SU-DHL-6 (cell line): ENCODE measurements around the gene CSHL1.

Experiments
- H2AFZ ChIP-seq: fragments of 200-600 bp; sonication (generic); 2 replicates; pipeline ENCODE4 v1.6.1; 2014; ENCODE audit warnings: low read depth, mild to moderate bottlenecking, moderate library complexity, mixed read lengths, antibody characterized with exemption, low read length; ENCODE audit not compliant: severe bottlenecking
- H3F3A ChIP-seq: fragments of 200-600 bp; shearing (Covaris generic); 2 replicates; pipeline ENCODE4 v1.6.0; 2016; ENCODE audit warnings: antibody characterized with exemption, mild to moderate bottlenecking; ENCODE audit not compliant: insufficient read depth
- H3K27ac ChIP-seq: fragments of 200-600 bp; sonication (generic); 2 replicates; pipeline ENCODE4 v1.5.1; 2016; ENCODE audit warnings: low read depth, mild to moderate bottlenecking, low read length, moderate library complexity, mixed read lengths
- H3K27me3 ChIP-seq: fragments of 200-600 bp; sonication (generic), shearing (Covaris generic); 2 replicates; pipeline ENCODE4 v1.6.0; 2014; ENCODE audit warnings: mild to moderate bottlenecking, low read length
- H3K36me3 ChIP-seq: fragments of 200-600 bp; sonication (generic); 2 replicates; pipeline ENCODE4 v1.6.1; 2014; ENCODE audit warnings: mild to moderate bottlenecking, low read length, mixed read lengths
- H3K4me2 ChIP-seq: fragments of 300-600, 200-600 bp; shearing (Covaris generic), sonication (generic); 2 replicates; pipeline ENCODE4 v1.6.0; 2014; ENCODE audit warnings: low read length, low read depth, mild to moderate bottlenecking; ENCODE audit not compliant: poor library complexity, severe bottlenecking
- H3K4me3 ChIP-seq: fragments of 200-600 bp; sonication (generic); 2 replicates; pipeline ENCODE4 v1.5.1; 2014; ENCODE audit warnings: antibody characterized with exemption, low read length, mild to moderate bottlenecking, mixed read lengths; ENCODE audit not compliant: insufficient read depth, poor library complexity, severe bottlenecking
- H3K79me2 ChIP-seq: fragments of 200-600 bp; sonication (generic); 2 replicates; pipeline ENCODE4 v1.6.1; 2014; ENCODE audit warnings: mild to moderate bottlenecking, low read length, moderate library complexity; ENCODE audit not compliant: insufficient read depth
- H3K9ac ChIP-seq: fragments of 200-600 bp; sonication (generic); 2 replicates; pipeline ENCODE4 v1.7.0; 2014; ENCODE audit warnings: mild to moderate bottlenecking, low read length
- H3K9me2 ChIP-seq: fragments of 200-600 bp; sonication (generic); replicated peaks from 2 replicates; pipeline ENCODE4 v1.6.1; 2014; ENCODE audit warnings: low read length; ENCODE audit not compliant: insufficient read depth
- H3K9me3 ChIP-seq: fragments of 200-600 bp; sonication (generic); 2 replicates; pipeline ENCODE4 v1.6.1; 2014; ENCODE audit warnings: low read length, mixed read lengths; ENCODE audit not compliant: insufficient read depth
- H4K20me1 ChIP-seq: fragments of 200-600 bp; sonication (generic); 2 replicates; pipeline ENCODE4 v1.6.1; 2014; ENCODE audit warnings: low read depth, mild to moderate bottlenecking, antibody characterized with exemption, low read length, moderate library complexity, mixed read lengths
- EZH2phosphoT487 ChIP-seq: fragments of 200-600 bp; sonication (generic), shearing (Covaris generic); conservative IDR thresholded peaks from 2 replicates; pipeline ENCODE4 v1.6.1; 2018; ENCODE audit warnings: mild to moderate bottlenecking, antibody characterized with exemption, low read length, moderate library complexity, mixed read lengths
- TF ChIP-seq, protein P1 (sequence below): fragments of 200-600 bp; sonication (generic); IDR thresholded peaks from one replicate; pipeline ENCODE4 v1.5.1; 2017; ENCODE audit warnings: antibody characterized with exemption, mild to moderate bottlenecking, low read length, moderate library complexity; ENCODE audit not compliant: insufficient read depth, poor library complexity, severe bottlenecking

CSHL1 gene

DNA sequence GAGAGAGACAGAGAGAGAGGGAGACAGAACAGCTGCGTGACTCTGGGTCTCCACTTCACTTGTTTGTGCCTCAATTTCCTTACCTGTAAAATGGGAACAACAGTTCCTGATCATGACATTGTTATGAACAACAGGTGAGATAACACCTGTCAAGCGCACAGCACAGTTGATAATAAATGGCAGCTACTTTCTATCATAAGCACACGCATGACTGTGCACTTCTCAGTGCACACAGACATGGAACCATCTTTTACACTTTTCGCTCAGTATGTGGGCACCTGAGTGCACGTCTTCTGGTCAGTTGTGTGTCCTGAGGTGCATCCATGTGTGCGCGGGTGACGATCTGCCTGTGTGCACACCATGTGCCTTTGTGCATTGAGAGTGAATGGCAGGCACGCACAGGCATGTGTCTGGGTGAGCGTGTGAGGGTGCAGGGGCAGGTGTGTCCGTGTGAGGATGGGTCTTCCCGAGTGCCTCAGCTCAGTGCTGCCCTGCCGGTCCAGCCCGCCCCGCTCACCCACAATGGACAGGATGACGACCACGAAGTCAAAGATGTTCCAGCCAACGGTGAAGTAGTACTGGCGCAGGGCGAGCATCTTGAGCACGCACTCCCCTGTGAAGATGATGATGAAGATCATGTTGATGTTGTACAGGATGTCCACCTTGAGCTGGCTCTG, 31.4 kb upstream of the CSHL1 start:
- H3F3A ChIP-seq, result peaks cover 3% of the 10 kb centered on the region
- no peak overlapping the region for H3K9ac ChIP-seq
- no peaks in the 10 kb centered on the region for H3K27me3 ChIP-seq
- H3K79me2 ChIP-seq, result no peaks in the 10 kb centered on the region
- no peaks in the 10 kb centered on the region for H3K36me3 ChIP-seq
- H3K4me3 ChIP-seq, result no peak overlapping the region
- H3K9me2 ChIP-seq, result no peaks in the 10 kb centered on the region
- no peak overlapping the region for H3K4me2 ChIP-seq
- H3K9me3 ChIP-seq, result no peaks in the 10 kb centered on the region
- H2AFZ ChIP-seq, result no peak overlapping the region
- TF ChIP-seq, protein P1, sequence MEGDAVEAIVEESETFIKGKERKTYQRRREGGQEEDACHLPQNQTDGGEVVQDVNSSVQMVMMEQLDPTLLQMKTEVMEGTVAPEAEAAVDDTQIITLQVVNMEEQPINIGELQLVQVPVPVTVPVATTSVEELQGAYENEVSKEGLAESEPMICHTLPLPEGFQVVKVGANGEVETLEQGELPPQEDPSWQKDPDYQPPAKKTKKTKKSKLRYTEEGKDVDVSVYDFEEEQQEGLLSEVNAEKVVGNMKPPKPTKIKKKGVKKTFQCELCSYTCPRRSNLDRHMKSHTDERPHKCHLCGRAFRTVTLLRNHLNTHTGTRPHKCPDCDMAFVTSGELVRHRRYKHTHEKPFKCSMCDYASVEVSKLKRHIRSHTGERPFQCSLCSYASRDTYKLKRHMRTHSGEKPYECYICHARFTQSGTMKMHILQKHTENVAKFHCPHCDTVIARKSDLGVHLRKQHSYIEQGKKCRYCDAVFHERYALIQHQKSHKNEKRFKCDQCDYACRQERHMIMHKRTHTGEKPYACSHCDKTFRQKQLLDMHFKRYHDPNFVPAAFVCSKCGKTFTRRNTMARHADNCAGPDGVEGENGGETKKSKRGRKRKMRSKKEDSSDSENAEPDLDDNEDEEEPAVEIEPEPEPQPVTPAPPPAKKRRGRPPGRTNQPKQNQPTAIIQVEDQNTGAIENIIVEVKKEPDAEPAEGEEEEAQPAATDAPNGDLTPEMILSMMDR, result no peak
- TF ChIP-seq EZH2phosphoT487, result no peak
- H4K20me1 ChIP-seq, result no peaks in the 10 kb centered on the region
- no peak overlapping the region for H3K27ac ChIP-seq

GRCh38 chr17:63941751-63942150, 30.7 kb upstream of the CSHL1 start:
- Histone ChIP-seq H3K4me3 (no peak overlapping the region), H2AFZ (no peak overlapping the region), H3K27me3 (no peaks in the 10 kb centered on the region), H3K79me2 (no peaks in the 10 kb centered on the region), H3F3A (peaks cover 7% of the 10 kb centered on the region), H3K9me3 (no peaks in the 10 kb centered on the region), H3K9ac (no peak overlapping the region), H3K36me3 (no peaks in the 10 kb centered on the region), H3K4me2 (no peak overlapping the region), H3K27ac (no peak overlapping the region), H3K9me2 (no peaks in the 10 kb centered on the region), H4K20me1 (no peaks in the 10 kb centered on the region)
- TF ChIP-seq, protein P1, result no peak

DNA sequence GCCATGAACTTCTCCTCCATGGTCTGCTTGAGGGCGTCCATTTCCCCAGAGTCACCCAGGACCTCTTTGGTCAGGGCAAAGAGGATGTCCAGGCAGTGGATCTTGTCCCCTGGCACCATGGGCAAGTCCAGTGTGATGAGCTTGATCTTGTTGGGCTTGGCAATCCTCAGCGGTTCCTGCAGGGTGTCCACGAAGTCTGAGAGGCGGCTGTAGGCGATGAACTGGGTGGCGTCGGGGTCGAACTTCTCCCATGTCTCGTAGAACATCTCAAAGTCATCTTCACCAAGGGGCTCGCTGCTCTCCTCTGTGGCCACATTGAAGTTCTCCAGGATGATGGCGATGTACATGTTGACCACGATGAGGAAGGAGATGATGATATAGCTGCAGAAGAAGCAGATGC, 30.1 kb upstream of the CSHL1 start:
- no peaks in the 10 kb centered on the region for H4K20me1 ChIP-seq
- no peaks in the 10 kb centered on the region for H3K9me3 ChIP-seq
- no peaks in the 10 kb centered on the region for H3K36me3 ChIP-seq
- no peak overlapping the region for H3K9ac ChIP-seq
- H3F3A ChIP-seq, result peaks cover 7% of the 10 kb centered on the region
- no peaks in the 10 kb centered on the region for H3K9me2 ChIP-seq
- no peak overlapping the region for H3K4me3 ChIP-seq
- no peak overlapping the region for H2AFZ ChIP-seq
- no peaks in the 10 kb centered on the region for H3K79me2 ChIP-seq
- no peaks in the 10 kb centered on the region for H3K27me3 ChIP-seq
- no peak for TF ChIP-seq EZH2phosphoT487
- TF ChIP-seq, protein P1, result no peak
- no peak overlapping the region for H3K27ac ChIP-seq
- no peak overlapping the region for H3K4me2 ChIP-seq
